D721Med (cell line): ENCODE measurements around the gene FBXL2.
"Not testable (repeated sequence)": the region's sequence is repeated elsewhere in the genome, so short reads cannot be mapped to it uniquely, and the experiment has no call there.

Source experiments
- DNase-seq: peaks from one replicate; pipeline ENCODE4 v3.0.0; 2011; ENCODE audit warnings: low spot score; ENCODE audit not compliant: insufficient read length
- FAIRE-seq: peaks from 2 replicates; lab custom pipeline; 2011; peaks lifted over from hg19 to GRCh38; lab: Jason Lieb, UNC
- CTCF ChIP-seq: IDR thresholded peaks from 2 replicates; pipeline ENCODE4 v1.5.1; 2012; ENCODE audit warnings: mild to moderate bottlenecking, control low read depth; ENCODE audit not compliant: insufficient read depth; ENCODE audit errors: missing control alignments

Gene FBXL2

GRCh38 chr3:33403756-33404155 is 126.5 kb downstream of the FBXL2 start:
- no peak for FAIRE-seq
- no peak for TF ChIP-seq CTCF
- DNase-seq, result no peak

- not testable (repeated sequence) for DNase-seq, FAIRE-seq
These were observed 133.6 kb downstream of the FBXL2 start for GRCh38 chr3:33410816-33411215.

GRCh38 chr3:33417066-33417673 is 139.9 kb downstream of the FBXL2 start:
- DNase-seq, result no peak
- no peak for TF ChIP-seq CTCF
- FAIRE-seq, result no peak

- DNase-seq (no peak), FAIRE-seq (no peak)
- TF ChIP-seq CTCF, result no peak
These were observed 142.7 kb downstream of the FBXL2 start for GRCh38 chr3:33419948-33420347.

- FAIRE-seq (no peak), DNase-seq (no peak)
- TF ChIP-seq CTCF, result no peak
These were observed 143.7 kb downstream of the FBXL2 start for GRCh38 chr3:33420966-33421365.

- no peak for TF ChIP-seq CTCF
- FAIRE-seq, result no peak
- DNase-seq, result no peak
These were observed 147.6 kb downstream of the FBXL2 start for GRCh38 chr3:33424606-33425452.

- TF ChIP-seq CTCF, result no peak
- DNase-seq (no peak), FAIRE-seq (no peak)
These were observed 148.2 kb downstream of the FBXL2 start for GRCh38 chr3:33425453-33425852.
